Erythroblast (primary cell): ENCODE data around the gene TOMM5.

Experiments
- GATA1 ChIP-seq: IDR thresholded peaks from 2 replicates; pipeline ENCODE4 v1.6.1; 2011; ENCODE audit warnings: low read depth, mild to moderate bottlenecking, control low read depth, low read length, moderate library complexity
- POLR2A ChIP-seq: IDR thresholded peaks from 2 replicates; pipeline ENCODE4 v1.6.1; 2011; ENCODE audit warnings: mild to moderate bottlenecking, low read length

DNA sequence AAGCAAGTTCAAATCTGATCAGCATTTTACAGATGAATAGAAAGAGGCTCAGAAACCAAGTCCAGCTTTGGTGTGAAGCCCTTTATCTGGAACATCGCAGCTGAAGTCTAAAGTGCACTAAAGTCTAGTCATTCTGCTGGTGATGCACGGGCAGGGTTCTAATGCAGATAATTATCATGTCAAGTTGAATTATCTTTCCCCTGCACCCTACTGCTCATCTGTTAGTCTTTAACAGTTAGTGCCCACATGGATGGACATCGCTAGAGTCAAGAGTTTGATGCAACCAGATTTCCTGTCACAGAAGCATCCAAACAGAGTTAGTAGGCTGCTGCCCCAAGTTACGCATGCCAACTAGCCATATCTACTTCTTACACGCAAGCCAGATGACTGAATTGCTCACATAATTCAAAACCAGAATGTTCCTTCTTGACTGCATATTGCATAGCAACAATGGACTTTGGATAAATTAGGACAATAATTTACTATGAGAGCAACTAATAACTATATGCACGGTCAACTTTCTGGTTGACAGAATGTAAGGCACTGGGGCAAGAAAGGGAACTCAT, 1.6 kb upstream of the TOMM5 start:
- TF ChIP-seq POLR2A (no peak), GATA1 (no peak)
